OCI-LY3 (cell line): ENCODE measurements around the gene HS3ST2.

Source experiments
- H2AFZ ChIP-seq: fragments of 200-600, 300-600 bp; shearing (Covaris generic); 2 replicates; pipeline ENCODE4 v1.6.0; 2014; ENCODE audit warnings: antibody characterized with exemption, low read depth, low read length
- H3K27ac ChIP-seq: fragments of 200-600, 300-600 bp; sonication (generic); 2 replicates; pipeline ENCODE4 v1.5.1; 2014; ENCODE audit warnings: mild to moderate bottlenecking, low read length, moderate library complexity, mixed read lengths
- H3K27me3 ChIP-seq: fragments of 200-600, 300-600 bp; sonication (generic); 2 replicates; pipeline ENCODE4 v1.6.1; 2014; ENCODE audit warnings: low read depth, low read length, mixed read lengths
- H3K36me3 ChIP-seq: fragments of 200-600, 300-600 bp; sonication (generic); replicated peaks from 2 replicates; pipeline ENCODE3; 2014; ENCODE audit warnings: low read depth, low read length, mixed read lengths
- H3K4me1 ChIP-seq: fragments of 300-600, 200-600 bp; sonication (generic); 2 replicates; pipeline ENCODE4 v1.6.1; 2014; ENCODE audit warnings: low read length, mixed read lengths
- H3K4me2 ChIP-seq: fragments of 200-600, 300-600 bp; sonication (generic); 2 replicates; pipeline ENCODE4 v1.6.1; 2014; ENCODE audit warnings: low read length, mixed read lengths
- H3K4me3 ChIP-seq: fragments of 300-600, 200-600 bp; sonication (generic); 2 replicates; pipeline ENCODE4 v1.5.1; 2014; ENCODE audit warnings: antibody characterized with exemption, mild to moderate bottlenecking, low read length, moderate library complexity
- H3K79me2 ChIP-seq: fragments of 300-600, 200-600 bp; shearing (Covaris generic); 2 replicates; pipeline ENCODE4 v1.6.1; 2014; ENCODE audit warnings: mild to moderate bottlenecking, low read length, mixed read lengths
- H3K9ac ChIP-seq: fragments of 300-600, 200-600 bp; shearing (Covaris generic); 2 replicates; pipeline ENCODE4 v1.6.0; 2014; ENCODE audit warnings: mild to moderate bottlenecking, low read length, moderate library complexity
- H3K9me3 ChIP-seq: fragments of 200-600, 300-600 bp; shearing (Covaris generic); 2 replicates; pipeline ENCODE4 v1.6.1; 2014; ENCODE audit warnings: low read length, mixed read lengths; ENCODE audit not compliant: insufficient read depth
- H4K20me1 ChIP-seq: fragments of 200-600, 300-600 bp; sonication (generic); 2 replicates; pipeline ENCODE4 v1.6.1; 2016; ENCODE audit warnings: low read length, mixed read lengths; ENCODE audit not compliant: insufficient read depth
- EZH2phosphoT487 ChIP-seq: fragments of 200-600 bp; shearing (Covaris generic); IDR thresholded peaks from 2 replicates; pipeline ENCODE4 v1.6.1; 2018; ENCODE audit warnings: antibody characterized with exemption, mixed run types, low read depth
- TF ChIP-seq, protein P1 (sequence below): fragments of 200-600, 300-600 bp; sonication (generic); IDR thresholded peaks from 2 replicates; pipeline ENCODE4 v1.5.1; 2014; ENCODE audit warnings: antibody characterized with exemption, low read length, low read depth

HS3ST2 gene

DNA sequence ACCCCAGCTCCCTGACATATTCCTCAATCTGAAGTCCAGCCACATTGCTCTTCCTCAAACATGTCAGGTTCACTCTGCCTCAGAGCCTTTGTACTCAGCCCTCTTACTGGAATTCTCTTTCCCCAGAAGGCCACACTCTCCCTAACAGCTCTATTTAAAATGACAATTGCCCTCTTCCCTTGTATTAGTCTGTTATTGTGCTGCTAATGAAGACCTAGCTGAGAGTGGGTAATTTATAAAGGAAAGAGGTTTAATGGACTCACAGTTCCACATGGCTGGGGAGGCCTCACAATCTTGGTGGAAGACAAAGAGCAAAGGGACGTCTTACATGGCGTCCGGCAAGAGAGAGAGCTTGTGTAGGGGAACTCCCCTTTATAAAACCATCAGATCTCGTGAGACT, 46.0 kb downstream of the HS3ST2 start:
- 0 out of 2 replicates have a peak, but pooled peaks cover 10% of the 10 kb centered on the region for H3K27me3 ChIP-seq
- H3K79me2 ChIP-seq, result no peaks in the 10 kb centered on the region
- no peaks in the 10 kb centered on the region for H3K36me3 ChIP-seq
- no peaks in the 10 kb centered on the region for H3K9me3 ChIP-seq
- no peak overlapping the region for H3K9ac ChIP-seq
- H3K27ac ChIP-seq, result no peak overlapping the region
- no peak overlapping the region for H3K4me3 ChIP-seq
- H3K4me2 ChIP-seq, result no peak overlapping the region
- TF ChIP-seq EZH2phosphoT487, result no peak
- TF ChIP-seq, protein P1, sequence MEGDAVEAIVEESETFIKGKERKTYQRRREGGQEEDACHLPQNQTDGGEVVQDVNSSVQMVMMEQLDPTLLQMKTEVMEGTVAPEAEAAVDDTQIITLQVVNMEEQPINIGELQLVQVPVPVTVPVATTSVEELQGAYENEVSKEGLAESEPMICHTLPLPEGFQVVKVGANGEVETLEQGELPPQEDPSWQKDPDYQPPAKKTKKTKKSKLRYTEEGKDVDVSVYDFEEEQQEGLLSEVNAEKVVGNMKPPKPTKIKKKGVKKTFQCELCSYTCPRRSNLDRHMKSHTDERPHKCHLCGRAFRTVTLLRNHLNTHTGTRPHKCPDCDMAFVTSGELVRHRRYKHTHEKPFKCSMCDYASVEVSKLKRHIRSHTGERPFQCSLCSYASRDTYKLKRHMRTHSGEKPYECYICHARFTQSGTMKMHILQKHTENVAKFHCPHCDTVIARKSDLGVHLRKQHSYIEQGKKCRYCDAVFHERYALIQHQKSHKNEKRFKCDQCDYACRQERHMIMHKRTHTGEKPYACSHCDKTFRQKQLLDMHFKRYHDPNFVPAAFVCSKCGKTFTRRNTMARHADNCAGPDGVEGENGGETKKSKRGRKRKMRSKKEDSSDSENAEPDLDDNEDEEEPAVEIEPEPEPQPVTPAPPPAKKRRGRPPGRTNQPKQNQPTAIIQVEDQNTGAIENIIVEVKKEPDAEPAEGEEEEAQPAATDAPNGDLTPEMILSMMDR, result no peak
- H3K4me1 ChIP-seq, result peaks cover 8% of the 10 kb centered on the region
- H2AFZ ChIP-seq, result no peak overlapping the region
- no peaks in the 10 kb centered on the region for H4K20me1 ChIP-seq

GRCh38 chr16:22861580-22861979, 47.6 kb downstream of the HS3ST2 start:
- TF ChIP-seq, protein P1, result no peak
- TF ChIP-seq EZH2phosphoT487, result no peak
- Histone ChIP-seq H3K4me1 (peaks cover under 1% of the 10 kb centered on the region; the same call in 1 of the 2 replicates), H3K79me2 (no peaks in the 10 kb centered on the region), H3K4me3 (no peak overlapping the region), H3K4me2 (no peak overlapping the region), H2AFZ (no peak overlapping the region), H3K9me3 (no peaks in the 10 kb centered on the region), H4K20me1 (no peaks in the 10 kb centered on the region), H3K36me3 (no peaks in the 10 kb centered on the region), H3K9ac (no peak overlapping the region), H3K27me3 (0 out of 2 replicates have a peak, but pooled peaks cover under 1% of the 10 kb centered on the region), H3K27ac (no peak overlapping the region)

DNA sequence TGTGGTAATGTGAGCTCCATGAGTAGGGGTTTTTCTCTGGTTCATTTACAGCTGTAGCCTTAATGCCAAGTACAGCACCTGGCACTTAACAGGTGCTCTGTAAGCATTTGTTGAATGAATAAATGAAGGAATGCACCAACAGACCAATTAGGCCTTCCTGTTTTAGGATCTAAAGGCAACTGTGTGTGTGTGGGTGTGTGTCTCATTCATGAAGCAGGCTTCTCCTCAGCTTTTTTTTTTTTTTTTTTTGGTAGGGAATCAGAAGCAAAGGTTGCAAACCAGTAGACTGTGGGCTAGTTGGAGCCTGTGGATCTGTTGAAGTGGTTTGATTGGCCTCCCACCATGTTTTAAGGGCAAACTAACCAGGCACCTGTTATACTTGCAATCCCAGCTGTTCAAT, 48.1 kb downstream of the HS3ST2 start:
- Histone ChIP-seq H3K9me3 (no peaks in the 10 kb centered on the region), H4K20me1 (no peaks in the 10 kb centered on the region), H3K27ac (no peak overlapping the region), H3K4me1 (no peaks in the 10 kb centered on the region), H3K4me3 (no peak overlapping the region), H3K36me3 (no peaks in the 10 kb centered on the region), H3K79me2 (no peaks in the 10 kb centered on the region), H3K9ac (no peak overlapping the region), H3K27me3 (no peaks in the 10 kb centered on the region), H3K4me2 (no peak overlapping the region), H2AFZ (no peak overlapping the region)
- TF ChIP-seq, protein P1, result no peak
- TF ChIP-seq EZH2phosphoT487, result no peak

DNA sequence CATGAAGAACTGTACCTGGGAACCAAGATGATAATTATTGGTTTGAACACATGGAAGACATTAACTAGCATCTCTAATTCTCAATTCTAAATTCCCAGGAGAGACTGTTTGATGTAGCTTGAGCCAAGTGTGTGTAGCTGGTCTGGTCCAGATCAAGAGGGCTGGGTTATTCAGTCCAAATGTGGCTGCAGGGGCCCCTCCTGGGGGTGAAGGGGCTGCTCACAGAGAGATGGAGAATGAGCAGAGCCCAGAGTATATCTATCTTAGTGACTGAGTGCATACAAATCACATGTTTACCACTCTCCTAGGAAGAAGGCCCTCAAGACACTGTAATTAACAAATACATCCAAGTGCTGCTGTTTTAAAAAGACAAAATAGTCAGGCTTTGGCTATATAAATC, 50.4 kb downstream of the HS3ST2 start:
- no peaks in the 10 kb centered on the region for H3K27me3 ChIP-seq
- no peaks in the 10 kb centered on the region for H3K4me1 ChIP-seq
- no peak overlapping the region for H2AFZ ChIP-seq
- no peak overlapping the region for H3K9ac ChIP-seq
- H3K27ac ChIP-seq, result no peak overlapping the region
- no peaks in the 10 kb centered on the region for H3K9me3 ChIP-seq
- H3K4me3 ChIP-seq, result no peak overlapping the region
- H3K4me2 ChIP-seq, result no peak overlapping the region
- no peaks in the 10 kb centered on the region for H3K79me2 ChIP-seq
- H3K36me3 ChIP-seq, result no peaks in the 10 kb centered on the region
- TF ChIP-seq, protein P1, result no peak
- TF ChIP-seq EZH2phosphoT487, result no peak
- H4K20me1 ChIP-seq, result no peaks in the 10 kb centered on the region
